Type B pancreatic cell (in vitro differentiated cells): ENCODE measurements around the gene SLC37A3. TPM values are rescaled to one million over a fixed set of nuclear protein-coding genes. Genes with fewer than 3 reads are reported as not detected.
A peak's percentile ranks its signal among the peaks of the same experiment; 100 is the strongest.
"Not testable (repeated sequence)": the region's sequence is repeated elsewhere in the genome, so short reads cannot be mapped to it uniquely, and the experiment has no call there.

Source experiments
- DNase-seq: peaks from one replicate; pipeline ENCODE4 v3.0.0; 2021; ENCODE audit warnings: mixed read lengths; ENCODE audit not compliant: unreplicated experiment; ENCODE audit errors: extremely low spot score
- H3K27ac Mint-ChIP-seq: 2 replicates; pipeline ENCODE4 v1.8.0; 2021; ENCODE audit warnings: mild to moderate bottlenecking, mixed read lengths
- H3K27me3 Mint-ChIP-seq: 2 replicates; pipeline ENCODE4 v1.8.0; 2021; ENCODE audit warnings: mixed read lengths
- H3K36me3 Mint-ChIP-seq: 2 replicates; pipeline ENCODE4 v1.8.0; 2021; ENCODE audit warnings: mixed read lengths
- H3K4me1 Mint-ChIP-seq: one replicate; pipeline ENCODE4 v1.8.0; 2021; ENCODE audit warnings: mixed read lengths; ENCODE audit not compliant: unreplicated experiment
- H3K4me3 Mint-ChIP-seq: 2 replicates; pipeline ENCODE4 v1.8.0; 2021; ENCODE audit warnings: mild to moderate bottlenecking, mixed read lengths
- H3K9me3 Mint-ChIP-seq: 2 replicates; pipeline ENCODE4 v1.8.0; 2021; ENCODE audit warnings: mixed read lengths
- CTCF ChIP-seq: fragments of 200-600 bp; sonication (generic); conservative IDR thresholded peaks from 2 replicates; pipeline ENCODE4 v1.5.0; 2021; ENCODE audit warnings: antibody characterized with exemption, mild to moderate bottlenecking
- total RNA-seq: library from RNA; stranded (reverse); gene quantifications from 2 replicates; pipeline ENCODE4 v1.2.1, GENCODE V29; 2021; ENCODE audit warnings: low replicate concordance

Gene SLC37A3
- total RNA-seq, 1 donor from 2014 or later, result 53.2 TPM

GRCh38 chr7:140314573-140315480, 83.5 kb downstream of the SLC37A3 start:
- no peak for TF ChIP-seq CTCF
- Mint-ChIP-seq H3K27ac (peak overlapping the region; percentile 20), H3K4me1 (peaks cover 15% of the 10 kb centered on the region), H3K36me3 (peaks cover 12% of the 10 kb centered on the region), H3K4me3 (no peak overlapping the region), H3K27me3 (no peaks in the 10 kb centered on the region), H3K9me3 (peaks cover 25% of the 10 kb centered on the region)
- no peak for DNase-seq

GRCh38 chr7:140312141-140312846, 86.0 kb downstream of the SLC37A3 start:
- H3K27me3 Mint-ChIP-seq, result no peaks in the 10 kb centered on the region
- no peak overlapping the region for H3K27ac Mint-ChIP-seq
- H3K4me1 Mint-ChIP-seq, result peaks cover 20% of the 10 kb centered on the region
- H3K36me3 Mint-ChIP-seq, result peaks cover 5% of the 10 kb centered on the region
- DNase-seq, result no peak
- peaks cover 11% of the 10 kb centered on the region for H3K9me3 Mint-ChIP-seq
- no peak overlapping the region for H3K4me3 Mint-ChIP-seq
- no peak for TF ChIP-seq CTCF

- DNase-seq, H3K27ac Mint-ChIP-seq, H3K36me3 Mint-ChIP-seq, H3K27me3 Mint-ChIP-seq, H3K4me3 Mint-ChIP-seq: not testable (repeated sequence)
- peaks cover 11% of the 10 kb centered on the region for H3K9me3 Mint-ChIP-seq
- peaks cover 16% of the 10 kb centered on the region for H3K4me1 Mint-ChIP-seq
Observed at GRCh38 chr7:140311128-140311527, 87.2 kb downstream of the SLC37A3 start.

GRCh38 chr7:140310337-140311002, 87.9 kb downstream of the SLC37A3 start:
- Mint-ChIP-seq H3K27me3 (no peaks in the 10 kb centered on the region), H3K36me3 (peaks cover 5% of the 10 kb centered on the region), H3K27ac (no peak overlapping the region), H3K4me3 (no peak overlapping the region), H3K4me1 (peaks cover 12% of the 10 kb centered on the region), H3K9me3 (peaks cover 11% of the 10 kb centered on the region)
- no peak for DNase-seq
- no peak for TF ChIP-seq CTCF

- Mint-ChIP-seq H3K27ac (no peak overlapping the region), H3K27me3 (no peaks in the 10 kb centered on the region), H3K4me1 (peaks cover 5% of the 10 kb centered on the region), H3K4me3 (no peak overlapping the region), H3K9me3 (peaks cover 10% of the 10 kb centered on the region), H3K36me3 (peaks cover 4% of the 10 kb centered on the region)
- DNase-seq, result no peak
- no peak for TF ChIP-seq CTCF
Observed at GRCh38 chr7:140308060-140308459, 90.3 kb downstream of the SLC37A3 start.
